HG03439 (cell line): ENCODE measurements around the gene COCH.
"Not testable (repeated sequence)": the region's sequence is repeated elsewhere in the genome, so short reads cannot be mapped to it uniquely, and the experiment has no call there.

Experiments
- ATAC-seq: cut with Tn5 transposase; IDR thresholded peaks from one replicate; pipeline ENCODE4 v1.9.1; 2021; ENCODE audit warnings: mild to moderate bottlenecking, moderate library complexity; ENCODE audit not compliant: unreplicated experiment

The COCH gene

GRCh38 chr14:30874999-30875787, 834 bp downstream of the COCH start:
- ATAC-seq = peak; percentile 40

- ATAC-seq = no peak
These were observed 1.4 kb downstream of the COCH start for GRCh38 chr14:30875788-30876053.

- no peak for ATAC-seq
These were observed 2.3 kb downstream of the COCH start for GRCh38 chr14:30876692-30877091.

- no peak for ATAC-seq
These were observed 8.1 kb downstream of the COCH start for GRCh38 chr14:30882431-30882830.

GRCh38 chr14:30883508-30884294, 9.3 kb downstream of the COCH start:
- no peak for ATAC-seq

- ATAC-seq = no peak
These were observed 10.5 kb downstream of the COCH start for GRCh38 chr14:30884901-30885300.

- ATAC-seq = no peak
These were observed 11.7 kb downstream of the COCH start for GRCh38 chr14:30885840-30886740.

GRCh38 chr14:30888480-30889243, 14.3 kb downstream of the COCH start:
- ATAC-seq = no peak

GRCh38 chr14:30889244-30889594, 14.9 kb downstream of the COCH start:
- ATAC-seq = no peak

GRCh38 chr14:30893819-30894218, 19.5 kb downstream of the COCH start:
- no peak for ATAC-seq

GRCh38 chr14:30894923-30895515, 20.7 kb downstream of the COCH start:
- ATAC-seq = no peak

GRCh38 chr14:30896435-30896834, 22.1 kb downstream of the COCH start:
- no peak for ATAC-seq

GRCh38 chr14:30897121-30897520, 22.8 kb downstream of the COCH start:
- not testable (repeated sequence) for ATAC-seq

GRCh38 chr14:30903285-30904124, 29.1 kb downstream of the COCH start:
- ATAC-seq = no peak

- no peak for ATAC-seq
These were observed 32.6 kb downstream of the COCH start for GRCh38 chr14:30906752-30907658.

GRCh38 chr14:30907659-30908057, 33.3 kb downstream of the COCH start:
- ATAC-seq = no peak

GRCh38 chr14:30908826-30909225, 34.5 kb downstream of the COCH start:
- no peak for ATAC-seq

- no peak for ATAC-seq
These were observed 40.5 kb downstream of the COCH start for GRCh38 chr14:30914812-30915211.
